Measurements from ENCODE around the gene CDKN2B-AS1. TPM values are rescaled to one million over a fixed set of nuclear protein-coding genes. Genes with fewer than 3 reads are reported as not detected.

CDKN2B-AS1 gene
- total and polyA plus RNA-seq, 2 donors (not counting 1 experiment from before 2014, with no cell fraction given), result 1.3 to 2.5 TPM

DNA sequence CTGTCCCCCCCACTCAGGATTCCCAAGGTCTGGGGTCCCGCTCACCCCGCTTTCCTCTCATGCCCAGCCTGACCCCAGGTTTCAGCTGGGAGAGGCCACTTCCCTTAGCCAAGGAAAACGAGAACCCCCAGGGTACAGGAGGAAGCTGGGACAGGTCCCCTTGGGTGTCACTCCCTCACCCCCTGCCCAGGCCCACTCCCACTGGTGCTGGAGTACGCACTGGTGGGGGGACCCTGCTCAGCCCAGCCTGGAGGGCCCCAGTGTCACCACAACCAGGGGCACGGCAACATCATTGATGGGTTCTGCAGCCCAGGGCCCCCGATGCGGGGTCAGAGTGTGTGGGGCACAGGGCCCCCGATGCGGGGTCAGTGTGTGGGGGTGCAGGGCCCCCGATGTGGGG lies 159.5 kb downstream of the CDKN2B-AS1 start:
- H3K27ac ChIP-seq (ENCODE audit: low read length in 2 of 2), result no peak overlapping the region
- no peaks in the 10 kb centered on the region for H3K27me3 ChIP-seq (replicated peaks in 1 of 4; ENCODE audit: control extremely low read depth in 1 of 4, control insufficient read depth in 3 of 4, insufficient read depth in 4 of 4, low read length in 3 of 4)
- POLR2A ChIA-PET, result no interaction called here
- Mint-ChIP-seq H3K4me1 (peaks cover 5% of the 10 kb centered on the region), H3K4me3 (no peak overlapping the region), H3K9me3 (ENCODE audit: insufficient read depth) (no peaks in the 10 kb centered on the region), H3K27ac (no peak overlapping the region), H3K27me3 (no peaks in the 10 kb centered on the region)
- H3K9me3 ChIP-seq (ENCODE audit: control extremely low read depth in 1 of 3, control insufficient read depth in 2 of 3, insufficient read depth in 1 of 3, low read length in 2 of 3), result peaks cover 0 to 4% (median 0%) of the 10 kb centered on the region in 3 donors
- no peaks in the 10 kb centered on the region for H3K36me3 ChIP-seq (replicated peaks in 1 of 2; ENCODE audit: control extremely low read depth in 1 of 2, control insufficient read depth in 1 of 2, extremely low read depth in 1 of 2, insufficient read depth in 2 of 2, low read length in 1 of 2)
- intact Hi-C loops (cut with micrococcal nuclease), result no loop called here
- H3K4me1 ChIP-seq (ENCODE audit: control insufficient read depth in 2 of 2, insufficient read depth in 2 of 2, low read length in 2 of 2), result peaks cover 2 to 4% of the 10 kb centered on the region in 2 donors
- no peaks in the 10 kb centered on the region for H3K79me2 ChIP-seq (ENCODE audit: control insufficient read depth, insufficient read depth, low read length)
- H2AFZ ChIP-seq (ENCODE audit: insufficient read depth, low read depth, low read length, poor library complexity, severe bottlenecking), result no peak overlapping the region
- WGBS (ENCODE audit: insufficient coverage), result 89% methylated on average over 7 of the region's 10 CpGs
- no peak for ATAC-seq (ENCODE audit: low read depth)
- H3K4me3 ChIP-seq (ENCODE audit: control extremely low read depth in 1 of 5, extremely low read depth in 1 of 5, insufficient read depth in 1 of 5, low read depth in 2 of 5, low read length in 4 of 5), result no peak overlapping the region
- no peak overlapping the region for H3K9ac ChIP-seq (ENCODE audit: low read length)
- no peak for DNase-seq
- no peaks in the 10 kb centered on the region for H4K20me1 ChIP-seq (ENCODE audit: control insufficient read depth, insufficient read depth, low read length, poor library complexity, severe bottlenecking)
- no peak overlapping the region for H3K4me2 ChIP-seq (replicated peaks; ENCODE audit: low read depth, low read length, poor library complexity, severe bottlenecking)
- CTCF ChIA-PET, result no interaction called here
- no peak for TF ChIP-seq EZH2 (IDR thresholded peaks at IDR 0.05; ENCODE audit: borderline replicate concordance, insufficient read depth, low read depth, low read length, poor library complexity, severe bottlenecking)
- TF ChIP-seq, protein P1, sequence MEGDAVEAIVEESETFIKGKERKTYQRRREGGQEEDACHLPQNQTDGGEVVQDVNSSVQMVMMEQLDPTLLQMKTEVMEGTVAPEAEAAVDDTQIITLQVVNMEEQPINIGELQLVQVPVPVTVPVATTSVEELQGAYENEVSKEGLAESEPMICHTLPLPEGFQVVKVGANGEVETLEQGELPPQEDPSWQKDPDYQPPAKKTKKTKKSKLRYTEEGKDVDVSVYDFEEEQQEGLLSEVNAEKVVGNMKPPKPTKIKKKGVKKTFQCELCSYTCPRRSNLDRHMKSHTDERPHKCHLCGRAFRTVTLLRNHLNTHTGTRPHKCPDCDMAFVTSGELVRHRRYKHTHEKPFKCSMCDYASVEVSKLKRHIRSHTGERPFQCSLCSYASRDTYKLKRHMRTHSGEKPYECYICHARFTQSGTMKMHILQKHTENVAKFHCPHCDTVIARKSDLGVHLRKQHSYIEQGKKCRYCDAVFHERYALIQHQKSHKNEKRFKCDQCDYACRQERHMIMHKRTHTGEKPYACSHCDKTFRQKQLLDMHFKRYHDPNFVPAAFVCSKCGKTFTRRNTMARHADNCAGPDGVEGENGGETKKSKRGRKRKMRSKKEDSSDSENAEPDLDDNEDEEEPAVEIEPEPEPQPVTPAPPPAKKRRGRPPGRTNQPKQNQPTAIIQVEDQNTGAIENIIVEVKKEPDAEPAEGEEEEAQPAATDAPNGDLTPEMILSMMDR (IDR thresholded peaks at IDR 0.05), result no peak

DNA sequence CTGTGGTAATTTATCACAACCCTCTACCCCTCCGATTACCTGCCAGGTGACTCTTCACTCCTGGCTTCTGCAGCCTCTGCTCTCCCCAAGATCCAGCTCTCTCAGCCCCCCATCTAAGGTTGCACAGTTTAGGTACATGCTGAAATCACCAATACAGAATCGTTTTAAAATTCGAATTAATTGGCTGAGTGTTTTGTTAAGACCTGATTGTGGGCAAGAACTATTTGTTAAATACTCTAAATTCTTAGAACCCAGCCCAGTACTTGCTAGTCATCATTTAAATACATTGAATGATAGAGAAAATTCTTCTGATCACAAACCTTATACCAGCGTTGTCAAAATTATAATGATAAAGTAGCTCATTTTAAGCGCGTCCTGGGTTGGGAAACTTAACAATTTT lies 162.0 kb downstream of the CDKN2B-AS1 start:
- peaks cover 4 to 17% of the 10 kb centered on the region in 2 donors for H3K4me1 ChIP-seq (ENCODE audit: control insufficient read depth in 2 of 2, insufficient read depth in 2 of 2, low read length in 2 of 2)
- CTCF ChIA-PET, result no interaction called here
- H3K4me2 ChIP-seq (replicated peaks; ENCODE audit: low read depth, low read length, poor library complexity, severe bottlenecking), result no peak overlapping the region
- no peaks in the 10 kb centered on the region for H3K27me3 Mint-ChIP-seq
- H4K20me1 ChIP-seq (ENCODE audit: control insufficient read depth, insufficient read depth, low read length, poor library complexity, severe bottlenecking), result no peaks in the 10 kb centered on the region
- POLR2A ChIA-PET, result no interaction called here
- H3K9me3 Mint-ChIP-seq (ENCODE audit: insufficient read depth), result no peaks in the 10 kb centered on the region
- no peak overlapping the region for H3K9ac ChIP-seq (ENCODE audit: low read length)
- no peak overlapping the region for H3K27ac ChIP-seq (ENCODE audit: low read length in 2 of 2)
- peaks cover 0 to 8% (median 0%) of the 10 kb centered on the region in 3 donors for H3K9me3 ChIP-seq (ENCODE audit: control extremely low read depth in 1 of 3, control insufficient read depth in 2 of 3, insufficient read depth in 1 of 3, low read length in 2 of 3)
- intact Hi-C loops (cut with micrococcal nuclease), result no loop called here
- peaks cover 16% of the 10 kb centered on the region for H3K4me1 Mint-ChIP-seq
- H3K4me3 ChIP-seq (ENCODE audit: control extremely low read depth in 1 of 5, extremely low read depth in 1 of 5, insufficient read depth in 1 of 5, low read depth in 2 of 5, low read length in 4 of 5), result no peak overlapping the region
- H3K79me2 ChIP-seq (ENCODE audit: control insufficient read depth, insufficient read depth, low read length), result no peaks in the 10 kb centered on the region
- DNase-seq, result no peak
- H3K27ac Mint-ChIP-seq, result no peak overlapping the region
- no peak overlapping the region for H2AFZ ChIP-seq (ENCODE audit: insufficient read depth, low read depth, low read length, poor library complexity, severe bottlenecking)
- 100% methylated on average over 1 of the region's 6 CpGs for WGBS (ENCODE audit: insufficient coverage)
- no peak for ATAC-seq (ENCODE audit: low read depth)
- H3K4me3 Mint-ChIP-seq, result no peak overlapping the region
- TF ChIP-seq, protein P1 (IDR thresholded peaks at IDR 0.05), result no peak
- no peak for TF ChIP-seq EZH2 (IDR thresholded peaks at IDR 0.05; ENCODE audit: borderline replicate concordance, insufficient read depth, low read depth, low read length, poor library complexity, severe bottlenecking)
- H3K27me3 ChIP-seq (replicated peaks in 1 of 4; ENCODE audit: control extremely low read depth in 1 of 4, control insufficient read depth in 3 of 4, insufficient read depth in 4 of 4, low read length in 3 of 4), result no peaks in the 10 kb centered on the region
- H3K36me3 ChIP-seq (replicated peaks in 1 of 2; ENCODE audit: control extremely low read depth in 1 of 2, control insufficient read depth in 1 of 2, extremely low read depth in 1 of 2, insufficient read depth in 2 of 2, low read length in 1 of 2), result no peaks in the 10 kb centered on the region
